HFFc6 (cell line): Measurements from ENCODE around the gene C10orf95. TPM values are rescaled to one million over a fixed set of nuclear protein-coding genes. Genes with fewer than 3 reads are reported as not detected.
A peak's percentile ranks its signal among the peaks of the same experiment; 100 is the strongest.

ENCODE experiments used
- DNase-seq: peaks from one replicate; pipeline ENCODE4 v3.0.0-alpha.2; 2018
- H3K27ac Mint-ChIP-seq: 2 replicates; pipeline ENCODE4 v1.8.0; 2020; ENCODE audit warnings: mild to moderate bottlenecking, mixed read lengths
- H3K27me3 Mint-ChIP-seq: 2 replicates; pipeline ENCODE4 v1.8.0; 2021; ENCODE audit warnings: mild to moderate bottlenecking, moderate library complexity, mixed read lengths; ENCODE audit not compliant: insufficient read depth
- H3K36me3 Mint-ChIP-seq: 2 replicates; pipeline ENCODE4 v1.8.0; 2021; ENCODE audit warnings: low read depth, mixed read lengths
- H3K4me1 Mint-ChIP-seq: 2 replicates; pipeline ENCODE4 v1.8.0; 2020; ENCODE audit warnings: low read depth, mixed read lengths
- H3K4me3 Mint-ChIP-seq: 2 replicates; pipeline ENCODE4 v1.8.0; 2020; ENCODE audit warnings: mild to moderate bottlenecking, moderate library complexity, mixed read lengths
- H3K9me3 Mint-ChIP-seq: 2 replicates; pipeline ENCODE4 v1.8.0; 2020; ENCODE audit warnings: mild to moderate bottlenecking, mixed read lengths
- total RNA-seq, 6 experiments: library from RNA; stranded (reverse); fragmentation: NEBNext Ultra II Directional; extraction: Animal tissue kit (Norgen Biotek cat#: 25700); gene quantifications; 2 replicates in 1 of 6; 3 replicates in 5 of 6; pipeline ENCODE4 v1.2.3, GENCODE V29; 2021
- TF ChIP-seq, protein P1 (sequence below): fragments of 200-600 bp; sonication (generic); IDR thresholded peaks from 2 replicates; pipeline ENCODE4 v1.5.0; 2021; ENCODE audit warnings: antibody characterized with exemption, mild to moderate bottlenecking

C10orf95 gene
- total RNA-seq, 6 experiments from 2014 or later, result 0.12 TPM; not detected in 5

DNA sequence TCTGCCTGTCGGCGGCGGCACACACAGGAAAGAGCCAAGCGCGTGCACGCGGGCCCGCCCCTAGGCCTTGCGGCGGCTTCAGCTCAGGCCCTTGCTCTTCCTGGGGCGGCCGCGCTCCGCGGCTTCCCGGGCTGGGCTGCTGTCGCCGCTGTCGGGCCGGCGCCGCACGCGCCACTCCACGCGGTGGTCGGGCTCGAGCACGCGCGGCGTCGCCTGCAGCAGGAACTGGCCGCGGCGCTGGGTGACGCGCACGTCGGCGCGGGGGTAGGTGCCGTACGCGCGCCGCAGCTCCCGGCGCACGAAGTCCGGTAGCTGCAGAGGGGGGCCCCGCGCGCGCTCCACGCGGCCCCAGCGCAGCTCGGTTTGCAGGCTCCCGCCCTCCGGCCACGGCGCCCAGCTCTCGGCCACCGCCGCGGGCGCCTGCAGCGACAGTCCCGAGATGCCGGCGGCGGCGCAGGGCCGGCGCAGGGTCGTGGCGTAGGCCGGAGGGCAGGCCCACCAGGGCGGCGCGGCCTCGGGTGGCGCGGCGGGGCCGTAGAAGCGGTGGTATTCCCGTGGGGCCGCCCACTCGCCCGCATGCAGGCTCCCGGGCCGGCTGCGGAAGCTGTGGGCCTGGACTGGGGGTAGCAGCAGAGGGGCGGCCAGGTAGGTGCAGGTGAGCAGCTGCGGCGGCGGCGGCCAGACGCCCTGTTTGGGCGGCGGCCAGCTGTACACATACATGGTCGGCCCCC is 804 bp downstream of the C10orf95 start:
- TF ChIP-seq, protein P1, sequence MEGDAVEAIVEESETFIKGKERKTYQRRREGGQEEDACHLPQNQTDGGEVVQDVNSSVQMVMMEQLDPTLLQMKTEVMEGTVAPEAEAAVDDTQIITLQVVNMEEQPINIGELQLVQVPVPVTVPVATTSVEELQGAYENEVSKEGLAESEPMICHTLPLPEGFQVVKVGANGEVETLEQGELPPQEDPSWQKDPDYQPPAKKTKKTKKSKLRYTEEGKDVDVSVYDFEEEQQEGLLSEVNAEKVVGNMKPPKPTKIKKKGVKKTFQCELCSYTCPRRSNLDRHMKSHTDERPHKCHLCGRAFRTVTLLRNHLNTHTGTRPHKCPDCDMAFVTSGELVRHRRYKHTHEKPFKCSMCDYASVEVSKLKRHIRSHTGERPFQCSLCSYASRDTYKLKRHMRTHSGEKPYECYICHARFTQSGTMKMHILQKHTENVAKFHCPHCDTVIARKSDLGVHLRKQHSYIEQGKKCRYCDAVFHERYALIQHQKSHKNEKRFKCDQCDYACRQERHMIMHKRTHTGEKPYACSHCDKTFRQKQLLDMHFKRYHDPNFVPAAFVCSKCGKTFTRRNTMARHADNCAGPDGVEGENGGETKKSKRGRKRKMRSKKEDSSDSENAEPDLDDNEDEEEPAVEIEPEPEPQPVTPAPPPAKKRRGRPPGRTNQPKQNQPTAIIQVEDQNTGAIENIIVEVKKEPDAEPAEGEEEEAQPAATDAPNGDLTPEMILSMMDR, result no peak
- Mint-ChIP-seq H3K36me3 (peaks cover 5% of the 10 kb centered on the region; the same call in 1 of the 2 replicates), H3K27me3 (peaks cover 3% of the 10 kb centered on the region), H3K9me3 (no peaks in the 10 kb centered on the region), H3K4me1 (peaks cover 49% of the 10 kb centered on the region), H3K27ac (peak overlapping the region; percentile 59), H3K4me3 (peak overlapping the region; percentile 90)
- peak; percentile 39 for DNase-seq

DNA sequence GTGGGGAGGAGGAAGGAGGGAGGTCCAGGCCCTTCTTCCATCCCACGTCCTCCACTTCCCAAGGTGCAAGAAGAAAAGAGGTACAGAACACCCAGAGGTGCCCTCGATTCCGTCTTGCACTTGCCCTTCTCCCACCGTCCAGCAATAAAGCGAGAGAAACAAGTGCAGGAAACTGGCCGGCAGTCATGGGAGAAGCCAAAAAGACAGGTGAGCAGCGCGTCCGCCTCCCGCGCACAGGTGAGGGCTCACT is 1.3 kb downstream of the C10orf95 start:
- Mint-ChIP-seq H3K27ac (peak overlapping the region; percentile 59), H3K9me3 (no peaks in the 10 kb centered on the region), H3K4me3 (peak overlapping the region; percentile 90), H3K36me3 (peaks cover 5% of the 10 kb centered on the region; the same call in 1 of the 2 replicates), H3K4me1 (peaks cover 44% of the 10 kb centered on the region), H3K27me3 (peaks cover 3% of the 10 kb centered on the region)
- TF ChIP-seq, protein P1, result no peak
- no peak for DNase-seq

DNA sequence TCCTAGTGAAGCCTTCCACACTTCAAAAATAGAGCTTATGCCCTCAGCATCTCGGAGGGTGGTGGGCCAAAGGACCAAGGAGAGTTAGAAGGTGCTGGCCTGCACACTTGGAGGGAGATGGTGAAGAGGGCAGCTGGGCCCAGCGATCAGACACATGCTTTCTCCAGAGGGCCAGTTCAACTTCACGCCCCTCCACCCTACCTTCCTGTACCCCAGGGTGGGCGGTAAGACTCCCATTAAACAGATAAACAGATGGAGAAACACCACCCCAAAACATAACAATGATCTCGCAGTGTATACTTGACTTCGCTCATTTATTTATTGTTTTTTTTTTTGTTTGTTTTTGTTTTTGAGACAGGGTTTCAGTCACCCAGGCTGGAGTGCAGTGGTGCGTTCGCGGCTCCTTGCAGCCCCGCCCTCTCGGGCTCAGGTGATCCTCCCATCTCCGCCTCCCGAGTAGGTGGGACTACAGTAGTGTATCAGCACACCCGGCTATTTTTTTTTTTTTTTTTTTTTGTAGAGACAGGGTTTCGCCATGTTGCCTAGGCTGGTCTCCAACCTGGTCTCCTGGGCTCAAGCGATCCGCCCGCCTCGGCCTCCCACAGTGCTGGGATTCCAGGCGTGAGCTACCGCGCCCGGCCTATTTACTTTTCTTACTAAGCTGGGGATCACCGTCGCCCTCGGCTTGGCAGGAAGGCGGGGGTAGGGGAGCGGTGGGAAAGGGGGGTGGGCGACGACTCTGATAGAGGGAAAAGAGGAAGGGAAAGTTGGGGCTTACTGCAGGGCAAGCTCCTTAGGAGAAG is 1.8 kb downstream of the C10orf95 start:
- Mint-ChIP-seq H3K36me3 (peaks cover 5% of the 10 kb centered on the region; the same call in 1 of the 2 replicates), H3K27ac (peak overlapping the region; percentile 59), H3K27me3 (peaks cover 3% of the 10 kb centered on the region), H3K4me1 (peaks cover 39% of the 10 kb centered on the region), H3K9me3 (no peaks in the 10 kb centered on the region), H3K4me3 (peak overlapping the region; percentile 90)
- peak; percentile 24 for DNase-seq
- TF ChIP-seq, protein P1, result no peak

DNA sequence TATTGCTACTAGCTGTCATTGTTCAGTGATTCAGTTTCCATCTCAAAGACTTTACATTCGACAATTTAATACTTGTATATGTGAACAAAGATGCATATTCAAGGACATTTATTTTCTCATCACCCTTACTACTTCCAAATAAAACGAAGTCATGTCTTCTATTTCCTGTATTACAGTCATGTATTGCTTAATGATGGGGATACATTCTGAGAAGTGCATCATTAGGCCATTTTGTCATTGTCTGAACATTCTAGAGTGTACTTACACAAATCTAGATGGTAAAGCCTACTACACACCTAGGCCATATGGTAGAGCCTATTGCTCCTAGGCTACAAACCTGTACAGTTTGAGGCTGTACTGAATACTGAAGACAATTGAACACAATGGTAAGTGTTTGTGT is 6.5 kb downstream of the C10orf95 start:
- DNase-seq, result no peak
- H3K4me3 Mint-ChIP-seq, result no peak overlapping the region
- H3K27me3 Mint-ChIP-seq, result peaks cover 8% of the 10 kb centered on the region
- TF ChIP-seq, protein P1, result no peak
- no peaks in the 10 kb centered on the region for H3K9me3 Mint-ChIP-seq
- H3K27ac Mint-ChIP-seq, result no peak overlapping the region
- H3K4me1 Mint-ChIP-seq, result peaks cover 8% of the 10 kb centered on the region
- no peaks in the 10 kb centered on the region for H3K36me3 Mint-ChIP-seq

DNA sequence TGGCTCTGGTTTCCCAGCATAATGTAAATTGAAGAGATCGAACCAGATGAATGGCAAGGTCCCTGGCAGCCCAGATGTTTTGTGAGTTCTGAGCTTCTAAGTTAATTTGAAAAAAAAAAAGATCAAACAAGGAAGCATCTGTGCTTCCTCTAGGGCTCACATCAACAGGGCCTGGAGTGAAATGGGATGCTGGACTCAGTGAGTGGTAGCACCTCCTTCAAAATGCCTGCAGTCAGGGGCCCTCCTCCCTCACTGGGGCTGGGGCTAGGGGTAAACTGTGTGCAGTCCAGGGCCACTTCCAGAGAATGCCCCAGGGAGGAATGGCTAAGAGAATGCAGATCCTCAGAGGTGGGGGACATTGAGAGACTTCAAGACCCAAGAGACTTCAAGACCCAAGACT is 13.0 kb downstream of the C10orf95 start:
- Mint-ChIP-seq H3K4me1 (peaks cover 24% of the 10 kb centered on the region), H3K4me3 (no peak overlapping the region), H3K27me3 (peaks cover 10% of the 10 kb centered on the region), H3K9me3 (no peaks in the 10 kb centered on the region), H3K36me3 (no peaks in the 10 kb centered on the region), H3K27ac (no peak overlapping the region)
- no peak for DNase-seq
- TF ChIP-seq, protein P1, result no peak
